Measurements from ENCODE around the gene CDCP2.

The CDCP2 gene

GRCh38 chr1:54152696-54153095 is at the start of gene CDCP2:
TSS of gene CDCP2 (minus strand) at chr1:54153000. CDS start at chr1:54152922, 78 bp downstream.
- no peak for DNase-seq

GRCh38 chr1:54200519-54200997 is 47.8 kb upstream of the CDCP2 start:
- DNase-seq = no peak

GRCh38 chr1:54199765-54200518 is 47.1 kb upstream of the CDCP2 start, which contains the start of the genes CYB5RL and MRPL37:
TSS of gene CYB5RL (minus strand) at chr1:54200030. CDS start at chr1:54195616, 4,414 bp downstream.
TSS of gene MRPL37 (plus strand) at chr1:54200167. CDS start at chr1:54200244, 77 bp downstream.
- peak; percentile 57 to 94 for DNase-seq

- DNase-seq = peak in 1 of 2 experiments; percentile 21
Observed at GRCh38 chr1:54199151-54199764, 46.5 kb upstream of the CDCP2 start.

GRCh38 chr1:54193453-54193852 is 40.7 kb upstream of the CDCP2 start:
- DNase-seq = no peak

GRCh38 chr1:54191525-54191924 is 38.7 kb upstream of the CDCP2 start:
- DNase-seq = no peak

- no peak for DNase-seq
Observed at GRCh38 chr1:54190526-54190925, 37.7 kb upstream of the CDCP2 start.

- DNase-seq = no peak
Observed at GRCh38 chr1:54188291-54188690, 35.5 kb upstream of the CDCP2 start.

- no peak for DNase-seq
Observed at GRCh38 chr1:54186056-54186455, 33.3 kb upstream of the CDCP2 start.

- DNase-seq = no peak
Observed at GRCh38 chr1:54180701-54181360, 28.0 kb upstream of the CDCP2 start.

GRCh38 chr1:54178296-54179070 is 25.7 kb upstream of the CDCP2 start:
- no peak for DNase-seq

- no peak for DNase-seq
Observed at GRCh38 chr1:54177726-54178125, 24.9 kb upstream of the CDCP2 start.

- DNase-seq = no peak
Observed at GRCh38 chr1:54176621-54177327, 24.0 kb upstream of the CDCP2 start.

- DNase-seq = no peak
Observed at GRCh38 chr1:54174106-54174505, 21.3 kb upstream of the CDCP2 start.

- no peak for DNase-seq
Observed at GRCh38 chr1:54173681-54174080, 20.9 kb upstream of the CDCP2 start.

GRCh38 chr1:54172614-54173599 is 20.1 kb upstream of the CDCP2 start:
- no peak for DNase-seq

GRCh38 chr1:54171606-54172005 is 18.8 kb upstream of the CDCP2 start:
- DNase-seq = no peak

- DNase-seq = no peak
Observed at GRCh38 chr1:54171016-54171415, 18.2 kb upstream of the CDCP2 start.

- no peak for DNase-seq
Observed at GRCh38 chr1:54169068-54169467, 16.3 kb upstream of the CDCP2 start.

- no peak for DNase-seq
Observed at GRCh38 chr1:54168206-54168965, 15.6 kb upstream of the CDCP2 start.
